NCI-H2196 (cell line): ENCODE measurements around the gene BRINP1.

Source experiments
- DNase-seq: peaks from one replicate; lab custom pipeline; 2025; ENCODE audit not compliant: unreplicated experiment; lab: John Stamatoyannopoulos, UW

BRINP1 gene

DNA sequence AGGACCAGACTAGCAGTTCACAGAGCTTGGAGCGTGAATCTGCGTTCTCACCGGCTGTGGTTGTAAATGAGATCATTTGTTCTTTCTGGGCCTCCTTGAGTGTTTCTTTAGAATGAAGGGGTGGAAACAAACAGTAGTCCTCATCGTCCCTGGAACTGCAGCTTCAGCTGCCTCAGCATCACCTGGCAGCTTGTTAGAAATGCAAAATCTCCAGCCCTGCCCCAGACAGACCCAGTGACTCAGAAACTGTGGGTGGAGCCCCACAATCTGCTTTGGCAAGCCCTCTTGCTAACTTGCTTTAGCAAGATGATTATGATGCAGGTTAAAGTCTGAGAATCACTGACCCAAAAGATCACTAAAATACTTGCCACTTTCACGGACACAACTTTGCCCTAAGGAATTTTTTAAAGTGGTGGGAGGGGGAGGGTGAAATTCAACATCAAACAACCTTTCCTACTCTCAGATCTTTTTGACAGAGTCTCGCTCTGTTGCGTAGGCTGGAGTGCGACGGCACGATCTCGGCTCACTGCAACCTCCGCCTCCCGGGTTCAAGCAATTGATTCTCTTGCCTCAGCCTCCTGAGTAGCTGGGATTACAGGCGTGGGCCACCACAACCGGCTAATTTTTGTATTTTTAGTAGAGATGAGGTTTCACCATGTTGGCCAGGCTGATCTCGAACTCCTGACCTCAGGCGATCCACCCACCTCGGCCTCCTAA lies 86.0 kb downstream of the BRINP1 start:
- no peak for DNase-seq

DNA sequence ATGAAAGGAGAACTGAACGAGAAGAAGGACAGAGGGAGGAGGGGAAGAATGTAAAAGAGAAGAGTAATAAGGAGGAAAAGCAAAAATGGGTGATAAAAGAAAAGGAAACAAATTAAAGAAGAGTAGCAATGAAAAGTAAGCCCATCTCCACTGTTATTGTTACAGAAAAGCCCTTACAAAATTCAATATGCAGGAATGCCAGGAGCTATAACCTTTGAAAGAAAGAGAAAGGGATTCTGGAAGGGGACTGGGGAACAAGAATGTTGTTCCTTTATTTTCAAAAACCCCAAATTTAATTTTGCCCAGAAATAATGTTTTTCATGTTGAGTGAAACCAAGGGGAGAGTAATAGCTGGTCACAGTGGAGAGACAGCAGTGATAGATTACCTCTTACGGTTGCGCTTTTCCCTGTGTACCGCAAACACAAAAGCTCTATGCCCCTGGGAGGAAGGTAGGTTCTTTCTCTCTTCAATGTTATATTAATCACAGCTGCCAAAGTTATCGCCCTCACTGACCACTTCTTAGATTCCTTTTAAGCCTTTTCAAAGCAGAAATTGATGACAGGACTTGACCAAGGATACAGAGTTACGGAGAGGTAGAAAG lies 86.7 kb downstream of the BRINP1 start:
- no peak for DNase-seq

- no peak for DNase-seq
These were observed 88.3 kb downstream of the BRINP1 start for GRCh38 chr9:119280740-119281485.

DNA sequence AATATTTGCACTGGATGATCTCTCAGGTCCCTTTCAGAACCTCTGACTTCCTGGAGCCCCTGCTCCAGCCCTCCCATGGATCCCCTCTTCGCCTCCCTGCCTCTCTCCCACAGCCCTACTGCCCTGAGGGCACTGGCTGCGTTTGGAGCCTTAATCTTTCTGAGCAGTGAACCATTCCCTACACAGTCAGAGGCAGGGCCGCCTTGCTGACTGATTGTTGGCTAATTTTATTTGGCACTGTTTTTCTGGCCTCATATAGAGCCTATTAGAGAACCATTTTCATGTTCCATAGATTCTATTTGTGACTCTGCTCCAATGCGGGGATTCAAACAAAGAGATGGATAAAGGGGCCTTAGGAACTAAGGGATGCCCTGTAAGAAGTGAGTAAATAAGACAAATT lies 91.1 kb downstream of the BRINP1 start:
- no peak for DNase-seq

GRCh38 chr9:119273984-119274665 lies 95.1 kb downstream of the BRINP1 start:
- peak; percentile 38 for DNase-seq

GRCh38 chr9:119273325-119273904 lies 95.8 kb downstream of the BRINP1 start:
- no peak for DNase-seq

- DNase-seq: no peak
These were observed 96.6 kb downstream of the BRINP1 start for GRCh38 chr9:119272500-119273211.

- DNase-seq: no peak
These were observed 100.2 kb downstream of the BRINP1 start for GRCh38 chr9:119268985-119269384.

- no peak for DNase-seq
These were observed 105.1 kb downstream of the BRINP1 start for GRCh38 chr9:119264165-119264564.

DNA sequence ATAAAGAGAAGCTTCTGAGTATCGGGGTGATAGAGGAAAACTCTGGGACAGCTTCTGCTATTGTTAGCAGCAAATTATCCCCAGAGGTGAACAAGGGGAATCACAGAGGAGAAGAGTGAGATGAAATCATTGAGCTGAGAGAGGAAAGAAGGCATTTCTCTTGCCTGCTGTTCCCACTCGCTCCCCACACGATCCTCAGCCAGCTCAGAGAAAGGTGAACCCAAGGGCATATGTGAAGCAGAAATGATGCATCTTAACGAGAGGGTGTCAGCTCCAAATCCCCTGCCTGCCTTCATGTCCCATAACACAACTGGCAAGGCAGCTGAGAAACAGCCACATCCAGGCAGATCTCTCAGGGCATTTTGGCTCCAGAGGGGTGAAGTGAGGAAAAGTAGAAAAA lies 111.6 kb downstream of the BRINP1 start:
- no peak for DNase-seq

GRCh38 chr9:119255116-119255515 lies 114.1 kb downstream of the BRINP1 start:
- no peak for DNase-seq

GRCh38 chr9:119252671-119253299 lies 116.5 kb downstream of the BRINP1 start:
- DNase-seq: no peak

DNA sequence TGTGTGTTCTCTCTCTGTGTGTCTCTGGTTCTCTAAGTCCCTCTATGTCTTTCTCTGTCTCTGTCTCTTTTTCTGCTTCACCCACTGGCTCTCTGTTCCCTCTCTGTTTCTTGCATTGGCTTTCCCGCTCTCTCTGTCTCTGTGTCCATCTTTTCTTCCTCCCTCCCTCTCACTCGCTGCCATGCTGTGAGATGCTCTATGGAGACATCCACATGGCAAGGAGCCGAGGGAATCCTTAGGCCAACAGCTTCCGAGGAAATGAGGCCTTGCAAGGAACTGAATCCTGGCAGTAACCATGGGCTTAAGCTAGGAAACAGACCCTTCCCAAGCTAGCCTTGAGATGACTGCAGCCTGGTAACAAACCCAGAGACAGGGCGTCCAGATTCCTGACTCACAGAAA lies 117.3 kb downstream of the BRINP1 start:
- no peak for DNase-seq

DNA sequence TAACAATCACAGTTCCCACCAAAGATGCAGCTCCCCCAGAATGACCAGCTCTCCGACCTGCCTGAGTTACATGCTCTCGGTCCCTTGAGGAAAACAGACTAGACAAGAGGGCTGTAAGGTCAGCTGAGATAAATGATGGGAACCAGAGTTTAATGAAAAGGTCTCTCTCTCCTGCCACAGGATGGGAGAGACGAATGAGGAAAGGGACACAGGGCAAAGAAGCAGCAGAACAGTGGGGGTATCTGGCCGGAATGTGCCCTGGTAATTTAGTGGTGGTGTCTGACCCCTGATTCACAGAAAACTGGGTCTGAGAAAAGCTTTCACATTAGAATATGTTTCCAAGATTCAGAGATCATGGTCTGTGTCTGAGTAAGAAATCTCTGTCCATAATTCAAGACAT lies 118.5 kb downstream of the BRINP1 start:
- DNase-seq: no peak

DNA sequence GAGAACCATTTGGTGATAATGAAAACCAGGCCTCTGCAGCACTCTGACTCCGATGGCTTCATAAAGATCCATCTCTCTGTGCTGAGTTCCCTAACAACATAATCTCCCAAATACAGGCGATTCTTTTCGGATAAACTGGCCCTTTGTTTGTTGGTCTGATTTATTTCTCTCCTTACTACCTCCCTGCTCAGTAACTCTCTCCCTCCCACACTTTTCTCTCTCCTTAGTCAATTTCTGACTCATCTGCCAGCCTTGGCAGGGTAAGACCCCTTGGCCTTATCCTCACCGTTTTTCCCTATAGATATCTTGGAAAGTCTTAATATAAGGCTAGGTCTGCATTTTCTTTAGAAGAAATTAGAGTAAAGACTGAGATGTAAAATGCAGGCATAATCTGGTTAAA lies 128.7 kb downstream of the BRINP1 start:
- no peak for DNase-seq

DNA sequence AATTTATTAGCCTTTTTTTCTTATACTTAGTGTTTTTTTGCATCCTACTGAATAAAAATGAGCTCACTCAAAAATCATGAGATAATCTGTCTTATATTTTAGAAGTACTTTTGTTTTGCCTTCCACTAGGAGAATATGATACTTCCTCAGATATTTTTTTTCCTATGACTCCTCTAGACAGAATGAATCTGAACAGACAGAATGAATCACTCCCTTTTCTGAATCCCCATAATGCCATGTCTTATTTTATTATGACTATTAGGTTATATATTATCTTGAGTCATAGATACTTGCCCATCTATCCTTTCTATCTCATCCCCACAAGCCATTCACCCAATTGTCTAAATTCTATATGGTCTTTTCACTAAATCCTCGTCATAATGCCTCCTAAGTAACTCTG lies 134.6 kb downstream of the BRINP1 start:
- no peak for DNase-seq

- no peak for DNase-seq
These were observed 141.8 kb downstream of the BRINP1 start for GRCh38 chr9:119227422-119227821.

DNA sequence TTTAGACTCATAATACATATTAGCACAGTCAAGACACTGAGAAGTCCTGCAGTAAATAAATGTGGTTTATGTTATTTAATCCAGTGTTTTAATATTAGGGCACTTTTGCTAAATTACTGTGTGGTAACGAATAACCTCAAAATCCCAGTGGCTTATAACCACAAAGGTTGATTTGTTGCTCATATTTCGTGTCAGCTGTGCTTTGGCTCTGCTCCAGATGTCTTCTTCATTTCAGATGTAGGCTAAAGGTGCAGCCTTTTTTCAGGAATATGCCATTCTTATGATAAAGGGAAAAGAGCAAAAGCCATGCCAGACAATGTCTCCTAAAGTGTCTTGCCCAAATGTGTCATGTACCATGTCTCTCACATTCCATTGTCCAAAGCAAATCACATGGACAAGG lies 144.8 kb downstream of the BRINP1 start:
- DNase-seq: no peak

DNA sequence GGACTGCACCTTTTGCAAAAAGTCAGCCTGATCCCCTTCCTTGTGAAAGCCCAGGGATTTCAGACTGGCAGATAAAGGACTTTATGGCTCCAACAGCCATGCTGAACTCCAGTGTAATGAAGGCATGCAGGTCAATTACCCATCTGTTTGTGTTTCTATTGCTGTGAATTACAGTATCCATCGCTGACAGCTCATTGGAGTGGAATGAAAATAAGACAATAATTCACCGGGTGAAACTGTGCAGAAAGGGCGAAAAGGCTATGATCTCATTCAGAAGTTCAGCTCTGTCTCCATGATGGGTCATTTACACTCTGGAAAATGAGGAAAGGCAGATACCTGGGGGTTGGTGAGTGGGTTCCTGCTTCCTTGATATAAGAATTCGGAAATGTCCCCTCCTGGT lies 148.0 kb downstream of the BRINP1 start:
- no peak for DNase-seq

GRCh38 chr9:119218293-119218692 lies 150.9 kb downstream of the BRINP1 start:
- DNase-seq: no peak
